GM19463 (cell line): ENCODE measurements around the gene NTM.

Source experiments
- ATAC-seq: cut with Tn5 transposase; IDR thresholded peaks from one replicate; pipeline ENCODE4 v1.9.1; 2021; ENCODE audit warnings: mild to moderate bottlenecking, moderate library complexity; ENCODE audit not compliant: unreplicated experiment

The NTM gene

DNA sequence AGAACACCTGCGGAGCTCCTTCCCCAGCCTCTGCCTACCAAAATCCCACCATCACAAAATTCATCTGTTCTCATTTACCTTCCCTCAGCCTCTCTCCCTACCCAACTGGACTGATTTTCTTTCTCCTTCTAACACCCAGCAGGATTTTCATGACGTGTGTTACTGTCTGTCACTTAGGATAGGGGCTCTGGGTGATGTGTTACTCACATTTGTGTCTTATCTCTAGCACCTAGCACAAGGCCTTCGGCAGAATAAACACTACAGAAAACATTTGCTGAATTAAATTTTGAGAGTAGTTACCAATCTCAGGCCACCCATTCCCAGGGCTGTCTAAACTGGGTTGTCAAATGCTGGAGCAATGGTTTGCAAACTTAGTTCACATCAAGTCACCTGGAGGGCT, 88.0 kb downstream of the NTM start:
- no peak for ATAC-seq

DNA sequence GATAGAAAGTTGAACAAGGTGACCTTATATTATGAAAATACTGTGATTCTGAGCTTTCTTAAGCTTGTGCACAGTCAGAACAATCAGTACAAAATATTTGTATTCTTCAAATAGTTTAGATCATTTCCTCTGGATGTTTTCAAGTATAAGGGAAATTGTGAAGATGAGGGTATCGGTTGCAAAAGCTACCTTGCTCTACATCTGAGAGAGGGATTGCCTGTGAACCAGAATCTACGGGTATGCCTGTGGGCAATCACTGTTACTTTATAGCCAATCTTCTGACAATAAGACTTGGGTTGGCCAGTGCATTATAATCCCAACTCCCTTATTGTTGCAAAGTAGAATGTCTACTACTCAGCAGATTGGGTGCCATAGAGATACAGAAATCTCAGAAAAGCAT, 90.5 kb downstream of the NTM start:
- ATAC-seq, result no peak

DNA sequence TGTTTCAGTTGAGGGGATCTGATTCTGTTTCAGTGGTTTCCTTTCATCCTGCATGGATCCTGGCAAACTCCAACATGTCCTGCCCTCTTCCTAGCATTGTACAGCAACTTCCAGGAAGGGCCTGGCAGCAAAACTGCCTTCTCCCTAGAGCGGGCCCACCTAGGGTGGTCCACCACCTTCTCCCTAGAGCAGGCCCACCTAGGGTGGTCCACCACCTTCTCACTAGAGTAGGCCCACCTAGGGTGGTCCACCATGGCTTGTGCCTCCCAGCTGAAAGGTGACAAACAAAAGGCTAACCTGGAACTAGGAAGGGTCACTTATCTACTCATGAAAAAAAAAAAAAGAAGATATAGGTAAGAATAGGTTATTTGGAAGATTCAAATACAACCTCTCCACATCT, 92.2 kb downstream of the NTM start:
- no peak for ATAC-seq

DNA sequence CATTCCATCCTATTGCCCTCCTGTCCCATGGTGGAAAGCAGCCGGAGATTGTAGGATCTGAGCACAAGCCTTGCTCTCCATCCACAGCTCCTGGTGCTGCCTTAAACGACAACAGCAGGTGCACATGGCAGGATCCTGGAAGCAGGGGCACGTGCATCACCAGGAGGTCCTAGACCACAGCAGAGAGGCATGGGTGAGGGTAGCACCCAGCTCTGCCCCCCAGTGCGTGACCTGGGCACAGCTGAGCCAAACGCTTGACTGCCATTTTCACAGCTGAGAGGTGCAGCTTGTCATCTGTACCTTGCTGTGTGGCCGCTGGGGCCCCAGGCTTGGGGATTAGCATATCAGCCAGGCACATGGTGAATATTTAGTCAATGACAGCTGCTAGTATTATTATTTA, 92.7 kb downstream of the NTM start:
- ATAC-seq, result no peak

DNA sequence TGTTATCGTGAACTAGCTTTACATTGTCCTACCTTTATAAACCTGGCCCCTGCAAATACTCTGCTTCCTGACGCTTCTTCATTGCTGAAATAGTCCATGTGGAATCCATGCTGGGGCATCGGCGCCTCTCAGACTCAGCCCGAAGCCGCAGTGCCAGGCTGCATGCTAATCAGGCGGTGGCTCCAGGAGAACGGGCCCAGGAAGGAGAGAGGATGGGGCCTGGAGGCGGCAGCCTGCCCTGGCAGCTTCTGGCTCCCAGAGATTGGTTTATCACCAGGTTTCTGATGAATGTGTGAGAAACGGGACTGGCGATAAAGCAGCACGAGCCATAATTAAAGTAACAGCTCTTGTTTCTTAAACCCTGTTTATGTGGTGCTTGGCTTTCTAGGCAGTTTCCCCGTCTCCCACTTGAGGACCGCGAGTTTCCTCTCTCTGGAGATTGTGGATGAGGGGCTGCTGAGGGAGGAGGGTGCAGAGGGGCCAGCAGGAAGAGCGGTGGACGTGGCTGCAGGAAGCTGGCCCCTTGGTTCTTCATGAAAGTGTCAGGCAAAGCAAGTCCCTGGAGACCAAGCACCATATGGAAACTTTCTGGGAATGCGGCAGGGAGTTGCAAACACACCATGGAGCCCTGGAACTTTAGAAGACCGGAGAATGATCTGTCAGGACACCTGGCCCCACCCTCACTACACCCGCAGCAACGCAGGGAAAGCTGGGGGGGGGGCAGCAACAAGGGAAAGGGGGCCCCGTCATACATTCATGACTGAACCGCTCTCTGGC, 93.4 kb downstream of the NTM start:
- ATAC-seq, result no peak

DNA sequence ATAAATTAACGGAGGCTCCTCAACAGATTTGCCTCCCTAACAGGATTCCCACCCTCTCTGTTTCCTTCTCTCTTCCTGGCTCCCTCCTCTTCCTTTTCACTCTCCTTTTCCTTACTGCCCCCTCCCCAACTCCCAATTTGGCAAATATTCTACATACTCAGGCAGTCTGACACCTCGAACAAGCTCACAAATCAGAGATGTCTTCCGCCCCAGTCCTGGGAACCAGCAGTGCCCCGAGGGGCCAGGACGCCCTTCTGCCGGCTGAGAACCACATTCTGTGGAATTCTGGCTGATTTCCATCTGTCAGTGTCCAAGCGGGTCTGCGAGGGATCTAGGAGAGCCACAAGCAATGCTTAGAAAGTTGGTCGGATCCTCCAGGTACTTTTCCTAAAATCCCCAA, 94.0 kb downstream of the NTM start:
- no peak for ATAC-seq

DNA sequence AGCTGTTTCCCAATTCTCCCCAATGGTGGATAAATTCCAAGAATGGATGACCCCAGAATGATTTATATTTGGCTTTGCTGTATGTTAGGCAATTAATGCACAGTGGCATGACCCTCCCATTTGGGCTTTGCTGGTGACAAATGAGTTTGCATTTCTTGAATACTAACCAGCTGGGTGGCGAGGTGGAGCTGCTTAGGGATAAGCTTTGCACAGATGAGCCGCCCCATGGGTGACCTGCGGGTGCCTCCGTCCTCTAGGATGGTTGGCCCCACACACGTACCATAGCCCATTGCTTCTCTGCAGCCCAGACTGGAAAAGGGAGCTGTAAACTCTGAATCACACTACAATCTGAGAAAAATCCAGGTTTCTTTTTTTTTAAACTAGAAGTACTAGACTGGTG, 94.6 kb downstream of the NTM start:
- no peak for ATAC-seq

DNA sequence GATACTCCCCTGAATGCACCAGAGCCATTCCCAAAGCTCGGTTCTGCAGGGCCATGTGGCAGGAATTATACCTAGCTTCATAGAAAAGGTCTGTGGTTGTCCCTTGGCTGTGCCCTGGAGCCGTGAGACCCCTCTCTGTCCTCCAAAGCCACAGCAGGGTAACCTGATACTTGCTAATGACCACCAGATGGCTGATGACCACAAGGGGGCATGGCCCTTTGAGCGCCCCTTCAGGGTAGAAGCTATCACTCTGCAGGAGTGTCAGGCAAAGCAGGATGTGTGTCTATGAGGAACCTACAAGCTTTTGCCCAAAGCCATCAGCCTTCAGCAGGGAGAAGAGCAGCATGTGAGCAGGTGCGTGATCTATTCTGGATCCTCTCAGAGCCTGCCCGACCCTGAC, 95.3 kb downstream of the NTM start:
- ATAC-seq, result no peak

DNA sequence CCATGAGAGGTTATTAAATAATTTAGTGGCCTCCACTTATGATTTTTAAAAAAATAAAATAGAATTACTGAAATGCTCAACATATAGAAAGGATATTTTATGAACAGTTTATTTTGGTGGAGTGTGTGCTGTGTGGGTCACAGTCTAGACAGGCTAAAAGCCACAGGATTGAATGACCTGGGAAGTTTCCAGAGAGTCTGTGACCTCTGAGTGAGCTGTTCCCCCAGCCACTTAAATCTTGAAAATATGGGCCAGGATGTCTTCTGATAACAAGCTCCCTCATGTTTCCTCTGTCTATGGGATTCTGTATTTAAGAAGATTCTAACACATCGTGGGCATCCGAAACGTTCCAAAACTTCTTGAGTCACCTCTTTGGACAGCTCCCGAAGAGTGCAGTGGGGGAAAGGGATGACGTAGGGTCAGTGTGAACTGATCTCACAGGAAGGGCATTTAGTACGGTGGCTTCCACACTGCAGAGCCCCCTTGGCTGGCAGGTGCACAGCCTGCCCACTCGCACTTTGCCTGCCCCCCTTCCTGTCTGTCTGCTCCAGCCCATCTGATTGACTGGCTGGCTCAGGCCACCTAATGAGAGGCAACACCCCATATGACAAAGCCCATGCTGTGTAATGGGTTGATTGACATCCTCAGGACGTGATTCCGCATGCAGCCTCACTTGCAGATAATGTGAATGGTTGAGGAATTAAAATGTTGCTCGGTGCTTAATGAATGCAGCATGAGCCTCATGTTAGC, 97.4 kb downstream of the NTM start:
- ATAC-seq, result no peak

DNA sequence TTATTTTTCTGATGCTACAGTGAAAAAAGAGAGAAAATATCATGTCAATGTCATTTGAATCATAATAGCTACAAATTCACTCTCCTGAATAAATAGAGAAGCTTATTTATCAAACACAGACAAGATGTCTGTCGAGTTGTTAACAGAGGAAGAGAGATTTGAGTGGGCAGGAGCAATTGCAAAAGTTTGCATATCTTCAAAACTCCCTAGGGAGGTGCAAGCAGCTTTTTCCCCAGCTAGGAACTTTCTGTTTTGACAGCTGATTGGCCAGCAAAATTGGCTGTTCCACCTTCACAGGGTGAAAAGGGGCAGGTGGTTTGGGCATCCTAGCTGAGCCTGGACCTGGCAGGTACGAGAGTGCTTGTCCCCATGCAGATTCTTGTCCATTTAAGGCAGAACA, 98.2 kb downstream of the NTM start:
- no peak for ATAC-seq

DNA sequence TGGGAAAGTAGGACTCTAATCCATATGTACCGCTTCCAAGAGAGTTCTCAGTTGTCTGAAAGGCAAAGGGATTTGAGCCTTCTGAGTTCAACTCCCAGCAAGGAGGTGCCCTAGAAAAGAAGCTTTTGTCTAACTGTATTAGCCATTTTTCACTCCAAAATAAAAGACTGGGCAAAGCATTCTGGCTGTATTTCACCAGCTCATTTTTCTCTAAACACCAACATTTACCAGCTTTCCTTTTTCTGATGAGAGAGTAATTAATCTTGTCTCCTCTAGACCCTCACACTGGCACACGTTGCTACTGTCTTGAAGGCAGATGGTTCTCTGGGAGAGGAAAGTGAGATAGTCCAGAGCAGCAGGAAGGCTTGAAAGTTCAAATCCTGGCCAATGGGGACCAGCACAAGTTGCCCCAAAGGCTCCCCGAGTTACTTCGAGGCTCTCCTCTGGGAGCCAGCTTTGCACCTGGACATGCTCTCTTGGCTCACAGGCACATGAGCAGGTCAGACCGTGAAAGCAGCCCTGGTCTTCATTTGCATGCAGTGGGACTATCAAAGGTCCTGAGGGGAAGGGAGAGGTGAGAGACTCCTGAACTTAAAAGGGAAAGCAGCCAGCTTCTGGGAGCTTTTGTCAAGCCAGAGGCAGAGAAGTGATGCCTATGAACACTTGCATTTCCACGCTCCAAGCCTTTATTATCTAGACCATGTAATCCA, 100.0 kb downstream of the NTM start:
- ATAC-seq, result no peak

DNA sequence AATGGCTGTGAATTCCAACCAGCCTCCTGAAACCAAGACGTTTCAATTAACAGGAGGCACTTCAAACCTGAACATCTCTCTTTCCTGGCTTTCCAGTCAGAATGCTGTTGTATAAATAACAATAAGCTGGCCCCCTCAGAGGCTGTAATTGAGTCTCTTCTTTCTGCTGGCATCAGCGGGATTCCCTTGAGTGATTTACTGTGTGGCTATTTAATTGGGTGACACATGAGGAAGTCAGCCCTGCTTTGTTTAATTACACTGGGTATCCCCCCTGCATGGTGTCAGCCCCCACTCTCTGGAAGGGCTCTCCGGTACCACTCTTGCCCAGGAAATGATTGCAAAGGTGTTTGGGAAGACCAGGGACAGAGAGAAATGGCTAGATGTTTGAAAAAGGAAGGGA, 101.6 kb downstream of the NTM start:
- ATAC-seq, result no peak

DNA sequence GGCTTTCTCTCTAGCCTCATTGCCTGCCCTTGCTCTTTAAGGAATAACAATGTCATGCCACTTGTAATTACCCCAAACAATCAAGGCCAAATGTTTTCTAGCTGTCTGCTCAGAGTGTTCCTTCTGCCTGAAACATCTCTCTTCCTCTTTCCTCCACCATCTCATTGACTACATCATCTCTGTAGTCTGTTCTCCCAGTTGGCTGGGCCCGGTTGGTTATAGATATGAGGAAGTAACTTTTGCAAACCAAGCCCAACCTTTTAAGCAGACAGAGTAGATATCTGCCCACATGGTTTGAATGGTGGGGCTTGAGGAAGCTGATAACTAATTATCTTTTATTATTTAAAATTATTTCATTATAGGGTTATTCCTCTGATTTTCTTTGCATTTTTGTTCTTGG, 104.5 kb downstream of the NTM start:
- ATAC-seq, result no peak

DNA sequence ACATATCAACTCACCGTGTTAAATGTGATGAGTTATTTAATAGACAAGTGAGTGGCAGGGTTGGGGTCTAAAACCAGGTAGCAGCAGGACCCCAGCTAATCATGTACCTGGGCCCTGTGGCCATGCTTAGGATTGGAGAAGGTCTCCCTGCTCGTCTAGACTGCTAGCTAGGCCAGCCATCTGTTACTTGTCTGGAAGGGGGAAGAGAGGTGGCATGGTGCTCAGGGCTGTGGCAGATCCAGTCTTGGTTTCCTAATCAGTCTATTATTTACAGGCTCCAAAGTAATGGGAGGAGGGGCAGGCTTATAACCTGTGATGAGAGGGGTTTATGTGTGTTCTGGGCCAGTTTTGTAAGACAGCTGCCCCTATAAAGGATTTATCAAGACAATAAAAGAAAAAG, 105.9 kb downstream of the NTM start:
- ATAC-seq, result no peak

DNA sequence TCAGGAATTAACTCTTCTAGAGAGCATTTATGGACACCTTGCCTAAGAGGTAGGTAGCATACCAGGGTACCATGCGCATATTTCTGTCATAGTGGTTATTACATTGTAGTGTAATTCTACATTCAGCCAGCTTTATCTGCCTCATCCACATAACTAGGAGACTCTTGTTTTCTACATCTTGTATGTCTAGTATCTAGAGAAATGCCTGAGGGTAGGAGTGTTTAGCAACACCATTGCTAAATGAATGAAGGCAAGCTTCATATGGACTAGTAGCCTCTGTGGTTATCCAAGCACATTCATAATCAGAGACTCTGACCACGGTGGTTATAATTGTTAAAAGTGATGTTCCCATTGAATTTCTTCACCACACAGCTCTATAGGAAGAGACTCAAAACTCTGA, 107.9 kb downstream of the NTM start:
- ATAC-seq, result no peak

DNA sequence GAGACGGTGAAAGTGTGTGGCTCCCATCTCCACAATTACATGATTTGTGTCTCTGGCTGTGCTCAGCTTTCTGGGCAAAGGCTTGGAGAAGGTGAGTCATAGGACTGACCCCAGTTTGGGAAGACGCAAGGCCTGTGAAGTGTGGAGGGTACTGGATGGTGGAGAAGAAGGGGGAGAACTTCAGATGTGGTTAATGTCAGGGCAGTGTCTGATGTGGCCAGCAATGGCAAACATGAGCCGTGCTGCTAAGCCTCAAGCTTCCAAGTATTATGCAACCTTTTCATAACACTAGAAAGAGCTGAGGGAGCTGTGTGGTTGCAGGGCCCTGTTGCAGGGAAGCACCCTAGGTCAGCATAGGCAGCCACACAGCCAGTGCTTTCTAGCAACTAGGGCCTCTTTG, 110.9 kb downstream of the NTM start:
- ATAC-seq, result no peak

DNA sequence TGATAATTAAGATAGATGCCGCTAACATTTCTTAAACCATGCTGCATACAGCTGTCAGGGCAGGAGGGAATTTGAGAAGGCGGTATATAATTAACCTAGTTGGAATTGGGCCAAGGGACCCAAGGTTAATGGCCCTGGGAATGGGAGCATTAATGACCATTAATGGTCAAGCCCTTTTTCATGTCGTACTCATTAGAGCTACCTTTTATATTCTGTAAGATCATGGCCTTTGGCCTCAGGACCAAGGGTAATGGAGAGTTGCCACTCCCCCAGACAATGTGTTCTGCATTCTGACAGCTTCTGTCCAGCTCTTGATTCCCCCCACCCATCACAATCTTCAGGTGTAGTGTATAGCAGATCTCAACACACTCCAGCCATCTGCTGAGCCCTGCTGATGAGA, 111.6 kb downstream of the NTM start:
- ATAC-seq, result no peak

DNA sequence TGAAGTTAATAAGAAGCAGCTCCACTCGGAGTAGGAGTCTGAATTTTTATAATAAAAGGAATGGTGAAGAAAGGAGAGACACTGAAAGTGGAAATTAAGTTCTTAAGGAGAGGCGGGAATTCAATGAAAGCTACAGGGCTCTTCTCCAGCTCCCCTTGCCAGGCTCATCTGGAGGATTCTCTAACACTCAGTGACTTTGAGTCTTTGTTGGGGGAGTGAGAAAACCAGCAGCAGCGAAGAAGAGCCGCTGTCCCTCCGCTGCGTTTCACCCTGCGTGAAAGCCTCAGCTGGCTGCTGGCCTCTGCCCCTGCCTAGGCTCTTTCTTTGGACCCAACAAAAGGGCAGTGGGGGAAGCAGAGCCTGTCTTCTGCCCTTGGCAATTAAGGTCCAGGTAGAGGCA, 113.0 kb downstream of the NTM start:
- no peak for ATAC-seq

DNA sequence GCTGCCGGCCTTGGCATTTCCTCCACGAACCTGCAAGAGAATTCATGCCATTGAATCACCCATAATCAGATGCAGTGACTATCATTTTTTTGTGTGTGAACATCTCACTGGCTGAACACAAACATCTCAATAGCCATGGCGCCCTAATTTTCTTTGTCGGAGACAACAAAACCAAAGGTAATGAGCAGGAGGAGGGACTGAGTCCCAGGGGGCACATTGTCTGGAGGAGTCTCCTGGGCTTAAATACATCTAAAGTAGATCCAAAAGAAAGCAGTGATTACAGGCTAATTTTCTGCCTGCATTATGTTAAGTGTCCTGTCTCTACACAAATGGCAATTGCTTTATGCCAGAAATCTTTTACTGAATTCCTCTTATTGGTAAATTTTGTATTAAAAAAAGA, 113.5 kb downstream of the NTM start:
- ATAC-seq, result no peak

DNA sequence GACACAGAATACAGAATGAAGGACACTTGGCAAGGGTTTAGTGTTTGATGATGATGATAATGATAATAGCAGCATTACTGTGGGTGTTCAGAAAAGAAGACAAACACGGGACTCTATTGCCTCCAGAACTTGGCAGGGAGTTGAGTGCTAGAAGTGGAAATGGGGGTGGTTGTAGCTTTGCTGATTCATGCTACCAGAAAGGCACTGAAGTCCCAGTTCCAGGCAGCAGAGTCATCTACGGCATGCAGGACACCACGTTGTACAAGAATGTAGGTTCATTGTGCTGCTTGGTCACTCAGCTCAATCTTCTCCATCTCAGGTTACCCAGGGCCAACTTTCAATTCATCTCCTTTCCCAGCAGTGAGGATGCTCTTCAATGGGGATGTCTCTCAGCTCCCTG, 115.7 kb downstream of the NTM start:
- no peak for ATAC-seq

DNA sequence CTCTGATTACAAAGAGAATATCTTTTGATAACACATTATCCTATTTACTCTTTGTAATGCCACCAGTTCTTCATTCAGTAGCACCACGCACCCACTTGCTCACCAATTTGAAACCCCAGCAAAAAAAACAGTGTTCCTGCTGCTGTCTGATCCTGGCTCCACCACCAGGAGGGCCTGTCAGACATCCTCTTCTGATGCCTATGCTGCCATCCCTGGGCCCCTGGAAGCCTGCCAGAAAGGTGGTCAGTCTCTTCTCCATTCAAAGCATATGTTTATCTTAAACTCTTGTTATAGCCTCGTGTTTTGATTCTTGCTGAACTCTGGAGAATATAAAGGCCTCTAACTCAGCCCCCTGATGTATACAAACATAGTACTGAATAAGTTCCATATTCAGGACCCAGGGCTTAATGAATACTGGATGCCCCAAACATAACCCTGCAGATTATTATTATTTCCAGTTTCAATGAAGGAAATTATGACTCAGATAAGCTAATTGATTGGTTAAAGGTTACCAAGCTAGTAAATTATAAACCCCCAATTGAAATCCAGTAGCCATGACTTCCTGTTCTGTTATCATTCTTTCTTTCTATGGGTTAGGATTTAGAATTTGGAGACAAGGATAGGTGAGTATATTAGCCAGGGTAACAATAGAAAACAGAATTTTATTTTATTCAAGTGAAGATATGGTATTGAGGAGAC, 116.7 kb downstream of the NTM start:
- ATAC-seq, result no peak
